GM12801 (cell line): ENCODE measurements around the gene PPM1N.

Experiments
- TF ChIP-seq, protein P1 (sequence below): IDR thresholded peaks from one replicate; pipeline ENCODE4 v1.5.1; 2011; ENCODE audit warnings: control low read depth; ENCODE audit not compliant: insufficient read length; ENCODE audit errors: extremely low read depth

The PPM1N gene

DNA sequence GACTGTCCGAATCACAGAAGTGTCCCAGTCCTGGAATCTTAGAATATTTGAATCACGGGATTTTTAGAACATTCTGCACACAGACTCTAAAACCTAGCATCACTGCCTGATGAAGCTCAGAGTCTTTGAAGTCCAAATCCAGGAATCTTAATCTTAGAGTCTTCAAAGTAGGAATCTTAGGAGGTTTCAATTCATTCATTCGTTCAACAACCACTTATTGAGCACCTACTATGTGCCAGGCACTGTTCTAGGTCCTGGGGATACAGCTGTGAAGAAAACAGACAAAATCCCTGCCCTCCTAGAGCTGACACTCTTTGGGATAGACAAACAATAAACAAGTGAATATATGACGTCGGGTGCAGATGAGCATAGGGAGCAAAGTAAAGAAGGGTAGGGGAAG lies 3.1 kb upstream of the PPM1N start:
- TF ChIP-seq, protein P1, sequence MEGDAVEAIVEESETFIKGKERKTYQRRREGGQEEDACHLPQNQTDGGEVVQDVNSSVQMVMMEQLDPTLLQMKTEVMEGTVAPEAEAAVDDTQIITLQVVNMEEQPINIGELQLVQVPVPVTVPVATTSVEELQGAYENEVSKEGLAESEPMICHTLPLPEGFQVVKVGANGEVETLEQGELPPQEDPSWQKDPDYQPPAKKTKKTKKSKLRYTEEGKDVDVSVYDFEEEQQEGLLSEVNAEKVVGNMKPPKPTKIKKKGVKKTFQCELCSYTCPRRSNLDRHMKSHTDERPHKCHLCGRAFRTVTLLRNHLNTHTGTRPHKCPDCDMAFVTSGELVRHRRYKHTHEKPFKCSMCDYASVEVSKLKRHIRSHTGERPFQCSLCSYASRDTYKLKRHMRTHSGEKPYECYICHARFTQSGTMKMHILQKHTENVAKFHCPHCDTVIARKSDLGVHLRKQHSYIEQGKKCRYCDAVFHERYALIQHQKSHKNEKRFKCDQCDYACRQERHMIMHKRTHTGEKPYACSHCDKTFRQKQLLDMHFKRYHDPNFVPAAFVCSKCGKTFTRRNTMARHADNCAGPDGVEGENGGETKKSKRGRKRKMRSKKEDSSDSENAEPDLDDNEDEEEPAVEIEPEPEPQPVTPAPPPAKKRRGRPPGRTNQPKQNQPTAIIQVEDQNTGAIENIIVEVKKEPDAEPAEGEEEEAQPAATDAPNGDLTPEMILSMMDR: no peak

DNA sequence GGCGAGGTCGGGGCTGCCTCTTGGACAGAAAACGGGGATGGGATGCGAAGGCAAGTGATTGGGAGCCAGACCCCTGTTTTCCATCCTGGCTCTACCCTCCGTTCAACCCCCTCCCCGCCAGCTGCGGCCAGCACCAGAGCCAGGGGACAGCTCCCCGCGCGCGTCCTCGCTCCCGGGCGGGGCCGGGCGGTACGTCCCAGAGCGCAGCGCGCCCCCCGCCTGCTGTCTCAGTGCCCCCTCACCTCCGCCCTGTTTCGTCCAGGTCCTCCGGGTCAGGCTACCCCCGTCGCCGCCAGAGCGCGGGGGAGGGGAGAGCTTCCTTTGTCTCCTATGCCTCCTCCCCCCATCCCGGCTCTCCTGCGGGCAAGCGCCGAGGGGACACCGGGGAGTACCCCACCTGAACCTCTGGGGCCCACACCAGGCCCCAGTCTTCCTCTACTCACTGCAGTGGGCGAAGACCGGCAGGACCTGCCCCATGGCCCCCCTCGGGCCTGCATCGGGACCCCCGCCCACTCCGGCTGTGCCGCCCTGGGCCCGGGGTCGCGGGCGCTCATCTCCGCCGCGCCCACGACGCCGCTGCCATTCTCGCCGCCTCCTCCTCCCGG lies 1.8 kb upstream of the PPM1N start:
- TF ChIP-seq, protein P1: no peak

DNA sequence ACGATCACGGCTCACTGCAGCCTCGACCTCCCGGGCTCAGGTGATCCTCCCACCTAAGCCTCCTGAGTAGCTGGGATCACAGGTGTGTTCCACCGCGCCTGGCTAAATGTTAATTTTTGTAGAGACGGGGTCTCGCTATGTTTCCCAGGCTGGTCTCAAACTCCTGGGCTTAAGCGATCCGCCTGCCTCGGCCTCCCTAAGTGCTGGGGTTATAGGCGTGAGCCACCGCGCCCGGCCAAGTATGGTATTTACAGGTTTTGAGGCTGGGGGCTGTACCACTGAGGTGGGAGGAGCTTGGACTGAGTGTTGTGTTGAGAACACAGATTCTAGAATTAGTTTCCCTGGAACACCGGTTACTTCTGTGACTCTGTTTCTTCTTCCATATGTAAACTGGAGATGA lies 452 bp upstream of the PPM1N start:
- TF ChIP-seq, protein P1: no peak

DNA sequence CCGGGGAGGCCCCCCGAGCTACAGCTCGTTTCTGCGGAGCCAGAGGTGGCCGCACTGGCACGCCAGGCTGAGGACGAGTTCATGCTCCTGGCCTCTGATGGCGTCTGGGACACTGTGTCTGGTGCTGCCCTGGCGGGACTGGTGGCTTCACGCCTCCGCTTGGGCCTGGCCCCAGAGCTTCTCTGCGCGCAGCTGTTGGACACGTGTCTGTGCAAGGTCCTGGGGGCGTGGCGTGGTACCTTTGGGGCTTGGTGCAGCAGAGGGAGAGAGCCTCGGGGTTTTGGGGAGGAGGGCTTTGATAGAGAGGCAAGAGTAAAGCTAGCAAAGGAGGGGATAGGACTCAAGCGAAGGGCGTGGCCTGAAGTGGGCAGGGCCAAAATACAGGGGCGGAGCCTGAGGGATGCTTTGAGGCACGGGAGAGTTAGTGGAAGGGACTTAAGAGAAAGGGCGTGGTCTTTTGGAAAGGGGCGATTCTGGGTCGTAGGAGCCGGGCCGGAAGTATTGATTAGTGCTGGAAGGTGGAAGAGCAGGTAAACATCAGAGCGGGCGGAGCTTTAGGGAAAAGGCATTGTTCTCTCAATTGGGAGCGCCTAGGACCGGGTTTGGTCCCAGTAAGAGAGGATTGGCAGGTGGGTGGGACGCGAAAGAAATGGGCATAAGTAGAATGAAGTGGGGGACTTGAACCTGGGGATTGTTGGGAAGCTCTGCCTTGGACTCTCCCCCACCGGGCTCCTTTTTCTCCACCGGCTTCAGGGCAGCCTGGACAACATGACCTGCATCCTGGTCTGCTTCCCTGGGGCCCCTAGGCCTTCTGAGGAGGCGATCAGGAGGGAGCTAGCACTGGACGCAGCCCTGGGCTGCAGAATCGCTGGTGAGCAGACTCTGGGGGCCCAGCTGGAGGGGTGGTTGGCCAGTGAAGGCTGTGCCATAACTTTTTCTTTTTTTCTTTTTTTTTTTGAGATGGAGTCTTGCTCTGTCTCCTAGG lies 1.2 kb downstream of the PPM1N start:
- TF ChIP-seq, protein P1: no peak

DNA sequence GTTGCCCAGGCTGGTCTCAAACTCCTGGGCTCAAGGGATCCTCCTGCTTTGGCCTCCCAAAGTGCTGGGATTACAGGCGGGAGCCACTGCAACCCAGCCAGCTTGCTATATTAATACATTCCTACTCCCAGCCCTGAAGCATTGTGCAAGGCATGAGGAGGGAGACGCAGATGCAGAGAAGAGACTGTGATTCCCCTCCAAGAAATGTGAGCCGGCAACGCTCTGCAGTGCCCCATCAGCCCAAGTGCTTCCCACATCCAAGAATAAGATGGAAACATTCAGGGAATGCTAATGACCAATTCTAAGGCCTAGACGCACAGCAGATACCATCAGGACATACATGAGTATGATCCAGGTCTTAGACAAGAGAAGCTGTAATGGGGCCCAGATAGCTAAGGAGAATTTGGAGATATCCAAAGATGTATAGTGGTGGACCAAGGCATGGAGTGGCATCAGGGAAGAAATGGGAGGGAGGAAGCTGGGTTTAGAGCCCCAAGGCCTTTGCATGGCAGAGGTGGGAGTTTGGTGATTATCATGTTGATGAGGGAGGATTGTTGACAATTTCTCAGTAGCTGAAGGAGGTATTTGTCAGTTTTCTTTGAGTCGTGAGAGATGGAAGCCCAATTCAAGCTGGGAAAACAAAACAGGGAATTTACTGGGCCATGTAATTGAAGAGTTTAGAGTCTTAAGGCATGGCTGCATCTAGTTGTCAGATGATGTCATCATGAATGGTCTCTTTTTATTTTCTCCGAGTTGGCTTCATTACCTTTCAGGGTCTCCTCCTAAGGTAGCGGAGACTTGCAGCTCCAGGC lies 2.9 kb downstream of the PPM1N start:
- TF ChIP-seq, protein P1: no peak

DNA sequence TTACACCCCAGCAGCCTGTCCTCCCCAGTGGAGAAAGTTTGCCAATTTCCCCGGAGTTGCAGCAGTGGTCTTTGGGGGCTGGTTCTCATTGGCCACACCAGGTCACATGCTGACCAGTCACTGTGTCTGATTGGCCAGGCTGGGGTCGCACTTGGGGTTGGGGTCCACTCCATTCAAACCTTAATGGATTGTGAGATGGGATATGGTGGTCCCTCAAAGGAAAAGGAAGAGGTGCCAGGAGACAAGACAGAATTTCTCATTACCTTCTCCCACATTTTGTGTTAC lies 3.4 kb downstream of the PPM1N start:
- TF ChIP-seq, protein P1: no peak

DNA sequence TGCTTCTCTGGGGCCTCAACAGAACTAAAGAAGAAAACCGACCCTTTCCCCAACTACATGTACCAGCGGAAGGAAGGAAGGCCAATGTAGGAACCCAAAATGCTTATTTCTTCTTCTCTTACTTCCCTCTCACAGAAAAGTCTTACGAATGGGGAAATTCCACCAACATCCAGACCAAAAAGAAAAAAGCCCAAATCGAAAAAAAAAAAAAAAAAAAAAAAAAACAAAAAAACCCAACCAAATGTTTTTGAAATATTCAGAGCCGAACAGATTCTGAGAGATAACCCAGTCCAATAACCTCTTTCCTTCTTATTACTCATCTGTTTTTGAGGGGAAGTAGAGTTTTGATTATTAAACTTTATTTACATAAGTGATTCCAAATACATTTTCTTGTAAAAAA lies 3.9 kb downstream of the PPM1N start:
- TF ChIP-seq, protein P1: no peak
